DMS153 treated with DMSO at 0.1 percent for 48 hours (cell line): ENCODE results near the gene GLG1.
A peak's percentile ranks its signal among the peaks of the same experiment; 100 is the strongest.

Experiments
- DNase-seq: peaks from one replicate; lab custom pipeline; 2025; ENCODE audit not compliant: unreplicated experiment; lab: John Stamatoyannopoulos, UW

The GLG1 gene

DNA sequence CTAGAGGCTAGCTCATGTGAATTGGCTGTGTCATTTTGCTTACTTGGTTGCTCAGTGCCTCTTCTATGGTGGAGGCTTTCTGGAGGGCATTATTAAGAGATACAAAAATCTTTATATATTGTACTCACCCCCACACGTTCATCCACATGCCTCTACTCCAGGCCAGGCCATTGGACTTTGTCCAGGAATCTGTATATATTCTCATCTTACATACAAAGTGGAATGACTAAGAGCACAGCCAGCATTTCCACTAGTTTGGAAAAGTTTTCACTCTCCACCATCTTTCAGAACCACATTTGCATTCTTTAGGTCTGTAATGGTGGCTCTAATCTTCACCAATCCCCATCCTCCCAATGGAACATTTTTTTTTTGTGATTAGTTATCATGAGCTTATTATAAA lies 4.8 kb upstream of the GLG1 start:
- DNase-seq: no peak

DNA sequence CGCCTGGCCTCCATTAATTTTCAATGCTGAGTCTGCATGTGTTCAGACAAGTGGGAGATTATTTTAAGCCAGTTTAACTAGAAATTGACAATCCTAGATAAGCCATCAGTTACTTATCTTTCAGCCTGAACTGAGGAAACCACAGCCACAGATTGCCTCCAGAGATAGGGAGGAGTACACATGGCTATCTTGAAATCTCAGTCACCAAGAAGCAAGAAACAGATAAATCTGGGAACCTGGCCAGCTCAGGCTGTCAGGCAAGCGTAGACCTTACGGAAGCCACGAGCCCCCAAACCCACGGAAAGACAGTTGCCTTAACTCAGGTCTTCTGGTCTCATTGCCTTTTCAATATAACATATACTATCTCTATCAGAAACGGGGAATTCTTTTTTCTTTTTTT lies 2.0 kb upstream of the GLG1 start:
- DNase-seq: no peak

DNA sequence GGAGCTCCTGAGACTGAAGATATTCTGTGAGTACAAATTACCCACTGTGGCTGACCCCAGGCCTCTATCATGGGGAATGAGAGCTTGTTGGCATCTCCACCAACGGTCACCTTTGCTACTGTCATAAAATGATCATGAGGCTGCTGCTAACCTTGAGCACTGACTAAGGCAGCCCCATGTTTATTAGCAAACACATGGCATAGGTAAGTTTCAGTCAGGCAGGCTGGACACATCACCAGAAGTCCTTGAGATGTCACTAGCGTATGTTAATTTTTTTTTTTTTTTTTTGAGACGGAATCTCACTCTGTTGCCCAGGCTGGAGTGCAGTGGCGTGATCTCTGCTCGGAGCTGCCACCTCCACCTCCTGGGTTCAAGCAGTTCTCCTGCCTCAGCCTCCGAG lies 1.5 kb upstream of the GLG1 start:
- DNase-seq: no peak

DNA sequence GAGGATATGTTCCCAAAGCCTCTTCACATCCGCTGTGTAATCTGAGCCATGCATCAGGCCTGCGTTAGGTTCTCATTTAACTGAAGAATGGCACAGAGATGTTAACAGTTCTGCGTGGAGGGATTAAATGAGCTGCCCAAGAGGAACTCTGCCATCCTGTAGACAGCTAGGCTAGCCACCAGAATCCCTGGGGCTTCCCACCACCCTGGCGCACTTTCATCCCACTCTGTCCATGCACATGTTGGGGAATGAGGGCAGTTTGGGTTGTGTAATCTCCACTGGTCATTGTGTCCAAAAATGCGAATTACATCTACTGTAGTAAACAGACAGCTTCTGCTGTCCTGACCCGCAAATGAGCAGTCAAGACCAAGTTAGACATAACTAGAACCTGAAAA lies 1.0 kb upstream of the GLG1 start:
- DNase-seq: peak; percentile 28

DNA sequence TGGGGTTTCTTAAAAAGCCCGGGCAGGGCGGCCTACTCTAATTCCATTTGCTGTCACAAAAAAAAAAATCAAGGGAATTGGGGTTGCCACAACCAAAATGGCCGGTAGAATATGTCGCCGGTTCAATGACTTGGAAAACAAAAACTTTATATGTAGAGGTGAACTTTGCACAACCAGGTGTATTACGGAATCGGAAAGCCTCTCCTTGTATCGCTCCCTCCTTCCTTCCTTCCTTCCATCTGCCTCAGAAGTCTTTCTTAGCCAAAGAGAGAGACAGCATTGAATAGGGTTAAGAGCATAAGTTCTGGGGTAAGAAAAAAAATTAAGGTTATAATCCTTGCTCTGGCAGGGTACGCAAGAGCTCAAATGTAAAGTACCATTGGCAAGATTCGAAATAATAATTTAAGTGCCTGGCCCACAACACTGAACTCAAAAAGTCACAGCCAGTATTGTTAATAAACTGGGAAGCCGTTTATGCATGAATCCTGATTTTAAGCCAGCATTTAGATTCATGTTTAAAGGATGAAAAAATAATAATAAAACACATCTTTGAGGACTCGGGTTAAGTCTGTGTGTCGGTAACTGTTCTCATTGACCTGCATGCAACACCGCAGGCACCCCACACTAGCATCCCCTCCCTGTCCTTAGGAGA lies 522 bp upstream of the GLG1 start:
- DNase-seq: peak; percentile 81

DNA sequence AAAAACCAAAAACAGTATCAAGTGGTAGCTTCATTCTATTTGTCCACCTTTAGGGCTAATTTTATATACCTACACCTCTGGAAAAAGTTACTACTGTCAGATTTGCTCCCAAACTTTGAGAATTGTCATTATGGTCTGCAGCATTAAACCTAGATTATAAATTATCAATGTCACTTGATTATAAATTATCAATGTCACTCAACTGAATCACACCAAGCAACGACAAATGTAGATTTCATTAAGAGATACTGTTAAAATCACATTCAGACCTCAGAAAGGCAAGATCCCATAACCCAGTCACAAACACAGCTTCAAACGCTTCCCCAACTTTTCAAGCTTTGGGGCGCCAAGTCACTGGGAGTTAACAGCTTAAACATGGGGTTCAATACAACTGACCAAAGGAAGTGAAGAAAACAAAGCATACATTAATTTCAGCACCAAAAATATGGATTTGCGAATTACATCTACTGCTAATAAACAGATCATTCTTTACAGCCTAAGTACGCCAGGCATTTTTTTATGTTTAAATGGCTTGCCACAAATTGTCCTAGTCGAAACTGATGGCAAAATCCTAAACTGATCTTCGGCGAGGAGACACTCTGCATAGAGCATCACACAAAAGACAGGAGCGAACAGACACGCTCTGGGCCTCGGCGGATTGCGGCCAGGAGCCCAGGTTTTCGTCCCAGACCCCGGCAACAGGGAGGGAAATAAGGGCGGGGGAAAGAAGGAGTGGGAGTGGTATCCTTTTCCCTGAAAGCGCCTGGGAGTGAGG lies 981 bp downstream of the GLG1 start:
- DNase-seq: no peak

DNA sequence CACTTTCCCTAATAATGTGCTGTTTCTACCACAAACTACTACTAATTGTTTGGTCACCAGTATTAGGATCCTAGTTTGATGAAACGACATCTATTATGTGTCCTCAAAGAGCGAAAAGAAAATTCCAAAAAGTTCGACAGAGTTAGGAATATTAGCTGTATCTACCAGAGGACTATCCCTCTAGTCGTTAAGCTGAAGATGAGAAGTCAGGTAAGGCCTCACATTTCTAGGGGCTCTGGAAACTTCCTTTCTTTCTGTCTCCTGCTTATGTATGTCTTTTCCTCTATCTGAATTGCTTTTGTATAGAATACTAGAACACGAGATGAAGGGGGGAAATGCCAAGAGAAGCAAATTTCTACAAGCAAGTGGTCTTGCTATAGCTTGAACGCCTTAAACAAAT lies 1.6 kb downstream of the GLG1 start:
- DNase-seq: no peak

DNA sequence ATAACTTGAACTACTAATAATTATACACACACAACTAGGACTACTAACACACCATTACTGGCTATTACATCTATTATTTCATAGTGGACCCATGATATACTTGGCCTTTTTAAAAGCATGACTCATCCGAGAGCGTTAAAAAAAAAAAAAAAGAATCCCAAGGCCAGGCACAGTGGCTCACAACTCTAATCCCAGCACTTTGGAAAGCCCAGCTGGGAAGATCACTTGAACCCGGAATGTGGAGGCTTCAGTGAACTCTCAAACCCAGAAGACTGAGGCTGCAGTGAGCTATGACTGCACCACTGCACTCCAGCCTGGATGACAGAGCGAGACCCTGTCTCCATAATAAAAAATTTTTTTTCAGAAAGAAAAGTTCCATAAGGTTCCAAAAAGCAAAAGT lies 3.1 kb downstream of the GLG1 start:
- no peak for DNase-seq

DNA sequence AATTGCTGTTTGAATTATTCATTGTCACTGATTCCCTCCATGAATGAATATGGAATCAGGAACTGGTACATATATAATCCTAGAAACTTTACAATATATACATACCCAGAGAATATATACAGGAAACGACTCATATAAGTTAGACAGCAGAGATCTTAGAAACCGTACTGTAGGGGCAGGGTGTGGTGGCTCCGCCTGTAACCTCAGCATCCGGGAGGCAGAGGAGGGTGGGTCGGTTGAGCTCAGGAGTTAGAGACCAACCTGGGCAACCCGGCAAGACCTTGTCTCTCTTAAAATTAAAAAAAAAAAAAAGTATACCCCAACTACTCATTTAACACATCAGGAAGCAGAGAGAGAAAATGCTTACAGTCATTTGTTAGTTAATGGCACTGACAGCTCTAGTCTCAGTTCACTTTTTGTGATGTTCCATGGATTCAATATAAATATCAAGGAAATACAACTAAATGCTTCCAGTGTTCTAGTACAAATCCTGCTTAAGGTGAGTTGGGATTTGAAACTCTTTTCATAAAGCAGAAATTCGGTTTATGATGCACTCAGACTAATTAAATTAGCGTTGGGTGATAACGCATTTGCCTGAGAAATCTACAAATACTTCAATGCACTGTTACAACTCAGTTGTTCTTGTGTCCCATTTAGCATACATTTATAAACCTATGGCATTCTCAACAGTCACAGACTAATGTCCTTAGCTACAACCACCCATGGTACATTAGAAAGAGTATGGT lies 5.6 kb downstream of the GLG1 start:
- no peak for DNase-seq

DNA sequence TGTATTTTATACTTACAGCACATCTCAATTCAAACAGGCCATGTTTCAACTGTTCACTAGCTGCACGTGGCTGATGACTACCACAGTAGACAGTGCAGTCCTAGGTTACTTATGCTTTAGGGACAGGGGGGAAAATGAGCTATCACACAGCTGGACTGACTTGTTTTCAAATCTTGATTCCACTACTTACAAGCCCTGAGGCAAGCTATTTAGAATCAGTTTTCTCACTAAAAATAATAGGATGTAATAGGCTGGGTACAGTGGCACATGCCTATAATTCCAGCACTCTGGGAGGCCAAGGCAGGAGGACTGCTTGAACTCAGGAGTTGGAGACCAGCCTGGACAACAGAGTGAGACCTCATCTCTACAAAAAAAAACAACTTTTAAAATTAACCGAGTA lies 10.3 kb downstream of the GLG1 start:
- no peak for DNase-seq

DNA sequence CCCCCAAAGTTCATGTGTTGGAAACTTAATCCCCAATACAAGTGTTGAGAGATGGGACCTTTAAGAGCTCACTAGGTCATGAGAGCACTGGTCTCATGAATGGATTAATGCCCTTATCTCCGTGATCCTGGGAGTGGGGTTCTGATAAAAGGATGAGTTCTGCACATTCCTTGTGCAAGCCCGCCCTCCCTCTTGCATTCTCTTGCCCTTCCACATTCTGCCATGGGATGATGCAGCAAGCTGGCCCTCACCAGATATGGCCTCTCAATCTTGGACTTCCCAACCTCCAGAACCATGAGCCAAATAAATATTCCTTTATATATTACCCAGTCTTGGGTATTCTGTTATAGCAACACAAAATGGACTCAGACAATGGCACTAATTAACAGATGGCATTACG lies 14.1 kb downstream of the GLG1 start:
- DNase-seq: no peak

DNA sequence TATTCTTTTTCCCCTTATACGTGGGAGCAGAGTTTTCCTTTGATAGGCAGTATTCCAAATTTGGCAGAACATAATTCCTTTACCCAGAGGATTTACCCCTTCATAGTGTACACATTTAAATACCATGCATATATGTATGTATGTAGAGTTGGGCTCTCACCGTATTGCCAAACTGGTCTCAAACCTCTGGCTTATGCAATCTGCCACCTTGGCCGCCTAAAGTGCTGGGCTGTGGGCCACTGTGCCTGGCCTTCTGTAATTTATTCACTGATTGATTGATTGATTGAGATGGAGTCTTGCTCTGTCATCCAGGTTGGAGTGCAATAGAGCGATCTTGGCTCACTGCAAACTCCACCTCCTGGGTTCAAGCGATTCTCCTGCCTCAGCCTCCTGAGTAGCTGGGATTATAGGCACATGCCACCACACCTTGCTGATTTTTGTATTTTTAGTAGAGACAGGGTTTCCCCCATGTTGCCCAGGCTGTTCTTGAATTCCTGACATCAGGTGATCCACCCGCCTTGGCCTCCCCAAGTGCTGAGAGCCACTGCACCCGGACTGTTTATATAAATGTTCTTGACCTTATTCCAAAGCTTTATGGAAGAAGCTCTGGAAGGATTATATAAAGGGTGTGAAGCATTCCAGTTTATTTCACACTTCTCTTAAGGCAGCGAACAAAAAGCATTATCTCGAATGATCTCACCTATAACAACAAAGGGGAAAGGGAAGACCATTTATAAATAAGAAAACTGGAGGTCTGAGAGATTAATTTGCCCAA lies 14.9 kb downstream of the GLG1 start:
- no peak for DNase-seq

DNA sequence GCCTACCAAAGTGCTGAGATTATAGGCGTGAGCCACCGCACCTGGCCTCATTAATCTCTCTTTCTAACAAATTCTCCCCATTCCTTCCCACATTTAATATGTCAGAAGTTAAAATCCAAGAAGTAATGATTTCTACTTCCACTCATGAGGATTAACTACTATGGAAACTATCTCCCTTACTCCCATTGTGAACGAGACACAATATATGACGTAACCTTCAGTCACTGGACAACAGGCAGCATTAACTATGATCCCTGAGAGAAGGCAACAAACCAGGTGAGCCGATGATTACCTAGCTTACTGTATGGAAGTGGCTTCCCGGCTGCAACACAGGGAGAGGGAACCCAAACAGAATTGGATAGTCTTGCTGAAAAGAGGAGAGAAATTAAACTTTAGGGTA lies 20.0 kb downstream of the GLG1 start:
- DNase-seq: no peak

DNA sequence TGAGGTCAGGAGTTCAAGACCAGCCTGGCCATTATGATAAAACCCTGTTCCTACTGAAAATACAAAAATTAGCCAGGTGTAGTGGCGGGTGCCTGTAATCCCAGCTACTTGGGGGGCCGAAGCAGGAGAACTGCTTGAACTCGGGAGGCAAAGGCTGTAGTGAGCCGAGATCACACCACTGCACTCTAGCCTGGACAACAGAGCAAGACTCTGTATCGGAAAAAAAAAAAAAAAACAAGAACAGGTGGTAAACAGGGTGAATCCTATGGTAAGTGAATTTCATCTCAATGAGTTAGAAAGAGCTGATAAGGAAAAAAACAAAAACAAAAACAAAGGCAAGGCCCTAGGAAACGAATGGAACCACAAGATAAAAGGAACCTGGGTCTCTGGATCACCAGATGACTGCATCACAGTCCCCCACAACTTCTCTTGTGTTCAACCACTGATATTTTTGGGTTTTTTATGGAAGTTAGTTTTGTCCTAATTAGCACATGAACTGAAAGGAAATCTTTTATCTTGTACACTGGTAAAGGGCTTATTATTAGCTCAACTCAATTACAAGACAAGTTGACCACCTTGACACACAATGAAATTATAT lies 21.0 kb downstream of the GLG1 start:
- no peak for DNase-seq

DNA sequence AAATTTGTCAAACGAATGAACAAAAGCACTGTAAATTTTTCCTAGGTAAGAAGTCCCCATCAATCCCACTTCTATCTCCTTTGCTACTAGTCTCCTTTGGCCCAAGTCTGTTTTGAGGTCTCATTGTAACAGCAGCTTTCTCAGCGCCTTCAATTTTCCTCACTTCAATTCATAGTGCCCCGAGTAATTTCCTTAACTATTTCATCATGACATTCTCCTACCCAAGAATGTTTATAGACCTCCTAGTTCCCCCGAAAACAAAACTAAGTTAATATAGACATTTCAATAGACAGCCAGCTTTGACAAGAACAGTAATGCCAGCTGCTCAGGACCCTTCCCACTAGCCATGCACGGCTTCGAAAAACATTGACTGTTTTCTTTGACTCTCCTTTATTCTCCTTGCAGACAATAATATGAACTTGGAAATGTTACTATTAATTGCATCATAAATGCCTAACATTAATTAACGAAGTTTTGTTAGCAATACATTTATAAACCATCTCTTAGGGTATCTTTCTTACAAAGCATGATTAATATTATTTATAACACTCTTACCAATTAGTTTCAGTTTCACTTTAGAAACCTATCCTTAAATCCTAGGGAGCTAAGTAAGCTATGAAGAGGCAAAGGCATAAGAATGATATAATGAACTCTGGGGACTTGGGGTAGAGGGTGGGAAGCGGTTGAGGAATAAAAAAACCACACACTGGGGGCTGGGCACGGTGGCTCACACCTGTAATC lies 22.8 kb downstream of the GLG1 start:
- no peak for DNase-seq

DNA sequence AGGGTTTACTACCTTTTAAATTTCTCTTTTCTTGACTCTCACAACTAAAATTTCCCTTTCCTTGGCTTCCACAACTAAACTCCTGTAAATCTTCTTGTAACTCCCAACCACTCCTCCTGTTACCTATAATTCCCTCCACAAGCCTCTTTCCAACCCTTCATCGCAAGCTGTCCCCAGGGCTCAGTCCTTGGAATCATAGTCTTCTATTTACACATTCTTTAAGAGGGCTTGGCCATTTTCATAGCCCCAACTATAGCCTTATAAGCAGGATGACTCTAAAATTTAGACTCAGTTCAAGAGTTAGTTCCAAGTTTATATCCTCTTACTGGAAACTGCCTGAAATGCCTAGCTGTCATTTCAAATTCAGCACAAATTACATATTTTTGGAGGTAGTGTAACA lies 23.9 kb downstream of the GLG1 start:
- no peak for DNase-seq

DNA sequence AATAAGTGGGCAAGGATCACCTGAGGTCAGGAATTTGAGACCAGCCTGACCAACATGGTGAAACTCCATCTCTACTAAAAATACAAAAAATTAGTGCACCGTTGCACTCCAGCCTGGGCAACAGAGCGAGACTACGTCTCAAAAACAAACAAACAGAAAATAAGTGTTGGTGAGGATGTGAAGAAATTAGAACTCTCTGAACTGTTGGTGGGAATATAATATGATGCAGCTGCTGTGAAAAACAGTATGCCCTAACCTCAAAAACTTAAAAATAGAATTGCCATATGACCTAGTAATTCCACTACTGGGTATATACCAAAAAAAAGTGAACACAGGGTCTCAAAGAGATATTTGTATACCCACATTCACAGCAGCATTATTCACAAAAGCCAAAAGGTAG lies 26.1 kb downstream of the GLG1 start:
- no peak for DNase-seq

DNA sequence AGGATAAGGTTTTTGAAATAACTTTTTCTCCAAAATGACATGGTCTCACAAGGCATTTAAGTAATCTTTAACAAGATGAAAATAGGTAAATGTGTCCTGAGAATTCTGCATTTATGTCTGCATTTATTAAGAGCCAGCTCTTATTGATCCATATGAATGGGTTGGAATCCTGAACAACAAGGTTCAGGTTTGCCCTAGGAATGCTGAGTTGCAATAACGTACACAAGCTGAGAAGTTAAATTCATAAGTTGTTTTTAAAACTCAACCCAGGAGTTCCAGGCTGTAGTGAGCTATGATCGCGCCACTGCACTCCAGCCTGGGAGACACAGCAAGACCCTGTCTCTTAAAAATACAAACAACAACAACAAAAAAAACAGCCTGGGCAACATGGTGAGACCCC lies 28.1 kb downstream of the GLG1 start:
- no peak for DNase-seq

DNA sequence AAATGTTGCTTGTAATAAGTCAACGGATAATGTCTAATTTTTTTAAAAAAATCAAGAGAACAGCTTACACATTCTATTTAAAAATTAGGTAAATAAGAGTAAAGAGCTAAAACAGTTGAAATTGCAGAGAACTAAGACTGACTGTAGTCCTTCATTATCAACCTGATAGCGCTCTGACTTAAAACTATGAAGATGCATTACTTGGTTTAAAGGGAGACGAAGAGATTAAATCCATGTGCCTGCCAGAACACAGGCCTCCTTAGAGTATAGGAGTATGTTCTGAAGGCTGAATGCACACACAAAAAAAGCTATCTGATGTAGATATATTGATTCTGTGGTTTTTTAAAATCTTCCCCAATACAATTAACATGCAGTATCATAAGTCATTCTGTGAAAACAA lies 28.5 kb downstream of the GLG1 start:
- DNase-seq: no peak

DNA sequence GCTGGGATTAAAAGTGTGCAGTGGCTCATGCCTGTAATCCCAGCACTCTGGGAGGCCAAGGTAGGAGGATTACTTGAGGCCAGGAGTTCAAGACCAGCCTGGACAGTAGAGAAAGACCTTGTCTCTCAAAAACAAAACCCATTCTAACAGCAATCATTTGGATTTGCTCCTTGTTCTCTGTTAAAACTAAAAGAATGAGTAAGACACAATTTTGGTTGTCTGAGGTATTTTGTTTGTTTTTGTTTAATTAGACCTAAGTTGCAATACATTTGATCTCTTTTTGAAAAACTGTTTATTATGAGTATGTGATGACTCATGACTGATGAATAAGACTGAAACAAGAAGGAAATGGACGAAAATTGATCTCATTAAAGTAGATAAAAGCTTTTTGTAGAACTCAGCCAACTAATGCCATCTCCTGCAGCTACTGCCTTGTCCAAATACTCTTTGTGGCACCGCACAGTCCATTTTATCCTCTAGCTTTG lies 29.0 kb downstream of the GLG1 start:
- no peak for DNase-seq
